ENCODE measurements around the gene LUZP2.

The LUZP2 gene

DNA sequence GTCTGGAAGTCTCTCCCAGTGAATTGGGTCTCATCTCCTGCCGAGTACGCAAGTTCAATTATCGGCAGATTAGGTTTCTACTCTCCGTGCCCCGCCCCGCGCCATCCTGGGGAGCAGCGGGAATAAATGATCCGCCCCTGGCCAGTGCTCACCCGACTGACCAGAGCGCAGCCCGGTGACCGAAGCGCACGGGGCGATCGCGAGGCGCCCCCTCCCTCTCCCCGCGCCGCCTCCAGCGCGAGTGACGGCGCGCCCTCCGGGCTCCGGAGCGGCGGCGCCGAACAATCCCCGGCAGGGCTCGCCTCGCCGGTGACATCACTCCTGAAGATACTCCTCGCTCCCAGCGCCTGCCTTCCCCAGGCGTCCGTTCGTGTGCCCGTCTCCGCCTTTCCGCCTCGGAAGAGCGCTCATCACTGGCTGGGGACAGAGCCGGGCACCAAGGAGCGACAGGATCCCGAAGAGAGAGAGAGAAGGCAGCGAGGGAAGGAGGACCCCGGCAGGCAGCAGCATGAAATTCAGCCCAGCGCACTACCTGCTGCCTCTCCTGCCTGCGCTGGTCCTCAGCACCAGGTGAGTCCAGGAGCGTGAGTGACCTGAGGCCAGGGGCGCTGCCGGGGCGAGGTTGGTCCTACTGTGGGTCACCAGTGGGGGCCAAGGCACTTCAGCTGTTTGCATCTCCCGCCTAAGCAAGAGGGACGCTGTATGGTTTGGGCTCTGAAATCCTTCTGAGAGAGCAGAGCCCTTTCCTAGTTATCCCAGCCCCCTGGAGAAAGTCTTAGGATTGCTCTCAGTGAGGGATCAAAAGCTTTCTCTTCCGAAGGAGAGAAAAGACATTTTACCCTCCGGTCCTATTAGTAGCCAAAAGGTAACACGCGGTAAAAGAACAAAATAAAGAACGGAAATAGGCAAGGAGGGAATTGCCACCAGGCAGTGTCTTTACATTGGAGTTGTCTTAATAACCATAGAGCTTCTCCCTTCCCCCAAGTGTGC lies at the start of gene LUZP2:
Gene LUZP2 (plus strand): TSS at position 318 of the 990 bp plus-strand sequence.
- Histone ChIP-seq H3K4me3 (ENCODE audit: low read length) (peak within 1 kb of the TSS; percentile 78), H3K27me3 (ENCODE audit: control insufficient read depth, insufficient read depth, low read length) (peaks cover 7% of the 10 kb centered on the region; the same call in 1 of the 2 replicates), H3K4me1 (ENCODE audit: control insufficient read depth, insufficient read depth, low read length) (no peaks in the 10 kb centered on the region), H3K27ac (ENCODE audit: low read length) (no peak within 1 kb of the TSS), H3K36me3 (ENCODE audit: control insufficient read depth, insufficient read depth, low read length) (no peaks in the 10 kb centered on the region), H3K9me3 (ENCODE audit: control insufficient read depth, insufficient read depth, low read length) (no peaks in the 10 kb centered on the region)
- no CpG with 5 or more reads among the region's 65 CpGs for WGBS (ENCODE audit: insufficient coverage, insufficient read length)
- DNase-seq (ENCODE audit: low read depth, low spot score), result peak; percentile 45

- no peaks in the 10 kb centered on the region for H3K27me3 ChIP-seq (ENCODE audit: control insufficient read depth, insufficient read depth, low read length)
- WGBS (ENCODE audit: insufficient coverage, insufficient read length), result no CpG with 5 or more reads among the region's 3 CpGs
- H3K4me3 ChIP-seq (ENCODE audit: low read length), result no peak overlapping the region
- H3K9me3 ChIP-seq (ENCODE audit: control insufficient read depth, insufficient read depth, low read length), result no peaks in the 10 kb centered on the region
- H3K4me1 ChIP-seq (ENCODE audit: control insufficient read depth, insufficient read depth, low read length), result no peaks in the 10 kb centered on the region
- H3K27ac ChIP-seq (ENCODE audit: low read length), result no peak overlapping the region
- no peaks in the 10 kb centered on the region for H3K36me3 ChIP-seq (ENCODE audit: control insufficient read depth, insufficient read depth, low read length)
- no peak for DNase-seq (ENCODE audit: low read depth, low spot score)
These were observed 43.6 kb upstream of the LUZP2 start for GRCh38 chr11:24453129-24453718.

DNA sequence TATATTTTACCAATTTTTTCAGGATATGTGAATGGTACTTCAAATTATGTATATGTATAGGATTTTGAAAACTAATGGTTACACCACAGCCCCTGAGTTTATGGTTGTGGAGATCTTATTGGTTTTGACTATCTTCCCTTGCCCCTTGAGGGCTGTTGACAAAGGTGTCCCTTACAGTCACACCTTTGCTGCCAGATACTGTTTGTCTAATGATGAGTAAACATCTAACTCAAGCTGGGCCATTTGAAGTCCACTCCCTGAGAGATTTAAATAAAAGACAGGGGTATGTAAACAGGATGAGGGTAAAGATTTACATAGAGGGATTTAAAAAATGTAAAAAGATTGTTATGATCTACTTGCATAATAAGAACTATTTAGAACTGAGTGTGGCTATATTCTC lies 38.9 kb upstream of the LUZP2 start:
- Histone ChIP-seq H3K36me3 (ENCODE audit: control insufficient read depth, insufficient read depth, low read length) (no peaks in the 10 kb centered on the region), H3K27ac (ENCODE audit: low read length) (no peak overlapping the region), H3K9me3 (ENCODE audit: control insufficient read depth, insufficient read depth, low read length) (no peaks in the 10 kb centered on the region), H3K4me3 (ENCODE audit: low read length) (no peak overlapping the region), H3K27me3 (ENCODE audit: control insufficient read depth, insufficient read depth, low read length) (no peaks in the 10 kb centered on the region), H3K4me1 (ENCODE audit: control insufficient read depth, insufficient read depth, low read length) (no peaks in the 10 kb centered on the region)
- no peak for DNase-seq (ENCODE audit: low read depth, low spot score)

DNA sequence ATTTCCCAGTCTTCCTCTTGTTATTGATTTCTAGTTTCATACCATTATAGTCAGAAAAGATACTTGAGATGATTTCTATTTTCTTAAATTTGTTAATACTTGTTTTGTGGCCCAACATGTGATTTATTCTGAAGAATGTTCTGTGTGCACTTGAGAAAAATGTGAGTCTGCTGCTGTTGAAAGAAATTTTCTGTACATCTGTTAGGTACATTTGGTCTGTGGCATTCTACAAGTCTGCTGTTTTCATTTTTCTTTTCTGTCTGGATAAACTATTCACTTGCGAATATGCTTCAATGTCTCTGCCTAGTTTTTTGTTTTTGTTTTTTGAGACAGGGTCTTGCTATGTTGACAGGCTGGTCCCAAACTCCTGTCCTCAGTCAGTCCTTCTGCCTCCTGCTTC lies 26.4 kb upstream of the LUZP2 start:
- Histone ChIP-seq H3K27me3 (ENCODE audit: control insufficient read depth, insufficient read depth, low read length) (no peaks in the 10 kb centered on the region), H3K36me3 (ENCODE audit: control insufficient read depth, insufficient read depth, low read length) (peaks cover 2% of the 10 kb centered on the region; the same call in 1 of the 2 replicates), H3K9me3 (ENCODE audit: control insufficient read depth, insufficient read depth, low read length) (no peaks in the 10 kb centered on the region; the same call in 1 of the 2 replicates), H3K4me3 (ENCODE audit: low read length) (no peak overlapping the region), H3K27ac (ENCODE audit: low read length) (no peak overlapping the region), H3K4me1 (ENCODE audit: control insufficient read depth, insufficient read depth, low read length) (no peaks in the 10 kb centered on the region)
- no CpG with 5 or more reads among the region's 1 CpG for WGBS (ENCODE audit: insufficient coverage, insufficient read length)
- no peak for DNase-seq (ENCODE audit: low read depth, low spot score)

GRCh38 chr11:24471084-24471483 lies 25.8 kb upstream of the LUZP2 start:
- no CpG with 5 or more reads among the region's 2 CpGs for WGBS (ENCODE audit: insufficient coverage, insufficient read length)
- H3K4me1 ChIP-seq (ENCODE audit: control insufficient read depth, insufficient read depth, low read length), result no peaks in the 10 kb centered on the region
- no peak overlapping the region for H3K4me3 ChIP-seq (ENCODE audit: low read length)
- peaks cover 2% of the 10 kb centered on the region; the same call in 1 of the 2 replicates for H3K36me3 ChIP-seq (ENCODE audit: control insufficient read depth, insufficient read depth, low read length)
- H3K27ac ChIP-seq (ENCODE audit: low read length), result no peak overlapping the region
- no peak for DNase-seq (ENCODE audit: low read depth, low spot score)
- no peaks in the 10 kb centered on the region for H3K27me3 ChIP-seq (ENCODE audit: control insufficient read depth, insufficient read depth, low read length)
- no peaks in the 10 kb centered on the region; the same call in 1 of the 2 replicates for H3K9me3 ChIP-seq (ENCODE audit: control insufficient read depth, insufficient read depth, low read length)

GRCh38 chr11:24478718-24479117 lies 18.1 kb upstream of the LUZP2 start:
- Histone ChIP-seq H3K4me3 (ENCODE audit: low read length) (no peak overlapping the region), H3K27me3 (ENCODE audit: control insufficient read depth, insufficient read depth, low read length) (no peaks in the 10 kb centered on the region), H3K36me3 (ENCODE audit: control insufficient read depth, insufficient read depth, low read length) (peaks cover 2% of the 10 kb centered on the region; the same call in 1 of the 2 replicates), H3K27ac (ENCODE audit: low read length) (no peak overlapping the region), H3K9me3 (ENCODE audit: control insufficient read depth, insufficient read depth, low read length) (no peaks in the 10 kb centered on the region; the same call in 1 of the 2 replicates), H3K4me1 (ENCODE audit: control insufficient read depth, insufficient read depth, low read length) (no peaks in the 10 kb centered on the region)
- WGBS (ENCODE audit: insufficient coverage, insufficient read length), result no CpG with 5 or more reads among the region's 1 CpG
- DNase-seq (ENCODE audit: low read depth, low spot score), result no peak

- no CpG with 5 or more reads among the region's 4 CpGs for WGBS (ENCODE audit: insufficient coverage, insufficient read length)
- Histone ChIP-seq H3K36me3 (ENCODE audit: control insufficient read depth, insufficient read depth, low read length) (no peaks in the 10 kb centered on the region), H3K9me3 (ENCODE audit: control insufficient read depth, insufficient read depth, low read length) (no peaks in the 10 kb centered on the region), H3K4me3 (ENCODE audit: low read length) (no peak overlapping the region), H3K4me1 (ENCODE audit: control insufficient read depth, insufficient read depth, low read length) (no peaks in the 10 kb centered on the region), H3K27ac (ENCODE audit: low read length) (no peak overlapping the region), H3K27me3 (ENCODE audit: control insufficient read depth, insufficient read depth, low read length) (no peaks in the 10 kb centered on the region)
- no peak for DNase-seq (ENCODE audit: low read depth, low spot score)
These were observed 7.4 kb upstream of the LUZP2 start for GRCh38 chr11:24489477-24489876.

DNA sequence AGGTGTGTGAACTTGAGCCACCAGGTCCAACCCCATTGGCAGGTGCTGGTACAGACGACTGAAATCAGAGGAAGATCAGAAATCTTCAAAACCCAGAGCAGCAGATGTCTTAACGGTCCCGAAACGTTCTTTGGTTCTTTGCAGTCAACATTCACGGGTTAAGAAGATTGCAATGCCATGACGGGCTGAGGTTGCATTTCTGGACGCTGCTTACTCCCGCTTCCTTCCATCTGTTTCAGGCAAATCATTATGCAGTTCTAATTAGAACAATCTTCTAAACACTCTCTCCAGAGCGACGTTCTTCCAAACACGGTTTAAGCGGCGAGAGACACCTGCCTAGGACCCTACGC lies 492 bp upstream of the LUZP2 start:
- no peaks in the 10 kb centered on the region for H3K4me1 ChIP-seq (ENCODE audit: control insufficient read depth, insufficient read depth, low read length)
- H3K9me3 ChIP-seq (ENCODE audit: control insufficient read depth, insufficient read depth, low read length), result no peaks in the 10 kb centered on the region
- DNase-seq (ENCODE audit: low read depth, low spot score), result peak; percentile 0
- H3K27ac ChIP-seq (ENCODE audit: low read length), result no peak overlapping the region
- H3K4me3 ChIP-seq (ENCODE audit: low read length), result peak overlapping the region; percentile 78; the same call in 1 of the 2 replicates
- H3K36me3 ChIP-seq (ENCODE audit: control insufficient read depth, insufficient read depth, low read length), result no peaks in the 10 kb centered on the region
- H3K27me3 ChIP-seq (ENCODE audit: control insufficient read depth, insufficient read depth, low read length), result peaks cover 7% of the 10 kb centered on the region; the same call in 1 of the 2 replicates
- no CpG with 5 or more reads among the region's 14 CpGs for WGBS (ENCODE audit: insufficient coverage, insufficient read length)

DNA sequence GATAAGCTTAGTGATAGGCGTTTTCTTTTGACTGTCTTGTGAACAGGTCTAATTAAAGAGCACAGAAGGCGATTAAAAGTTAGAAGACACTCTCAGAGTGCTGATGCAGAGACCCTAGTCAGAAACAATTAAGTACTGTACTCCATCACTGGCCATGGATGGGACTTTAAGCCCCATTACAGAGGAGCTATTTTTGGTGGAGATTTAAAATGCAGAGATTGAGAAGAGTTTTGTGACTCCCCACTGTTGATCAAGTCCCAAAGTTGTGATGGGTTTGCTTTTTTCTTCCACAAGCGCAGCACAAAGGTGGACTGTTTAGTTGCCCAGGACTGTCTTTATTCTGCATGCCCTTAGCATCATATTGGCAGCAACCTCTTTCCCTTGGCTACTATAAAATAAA lies 978 bp downstream of the LUZP2 start:
- DNase-seq (ENCODE audit: low read depth, low spot score), result no peak
- Histone ChIP-seq H3K36me3 (ENCODE audit: control insufficient read depth, insufficient read depth, low read length) (no peaks in the 10 kb centered on the region), H3K4me3 (ENCODE audit: low read length) (no peak overlapping the region; the same call in 1 of the 2 replicates), H3K27ac (ENCODE audit: low read length) (no peak overlapping the region), H3K4me1 (ENCODE audit: control insufficient read depth, insufficient read depth, low read length) (no peaks in the 10 kb centered on the region), H3K27me3 (ENCODE audit: control insufficient read depth, insufficient read depth, low read length) (peaks cover 7% of the 10 kb centered on the region; the same call in 1 of the 2 replicates), H3K9me3 (ENCODE audit: control insufficient read depth, insufficient read depth, low read length) (no peaks in the 10 kb centered on the region)
- no CpG with 5 or more reads among the region's 3 CpGs for WGBS (ENCODE audit: insufficient coverage, insufficient read length)

- WGBS (ENCODE audit: insufficient coverage, insufficient read length), result no CpG with 5 or more reads among the region's 7 CpGs
- H3K27ac ChIP-seq (ENCODE audit: low read length), result no peak overlapping the region
- H3K4me3 ChIP-seq (ENCODE audit: low read length), result no peak overlapping the region
These were observed 5.6 kb downstream of the LUZP2 start for GRCh38 chr11:24502425-24502824.

More at GRCh38 chr11:24502425-24502824, 5.6 kb downstream of the LUZP2 start:
- peaks cover 2% of the 10 kb centered on the region; the same call in 1 of the 2 replicates for H3K27me3 ChIP-seq (ENCODE audit: control insufficient read depth, insufficient read depth, low read length)
- no peaks in the 10 kb centered on the region for H3K9me3 ChIP-seq (ENCODE audit: control insufficient read depth, insufficient read depth, low read length)
- no peaks in the 10 kb centered on the region for H3K4me1 ChIP-seq (ENCODE audit: control insufficient read depth, insufficient read depth, low read length)
- DNase-seq (ENCODE audit: low read depth, low spot score), result no peak
- no peaks in the 10 kb centered on the region for H3K36me3 ChIP-seq (ENCODE audit: control insufficient read depth, insufficient read depth, low read length)

Data from iPS DF 6.9 (cell line).